ENCODE data around the gene SLC24A2.
"Not testable (repeated sequence)": the region's sequence is repeated elsewhere in the genome, so short reads cannot be mapped to it uniquely, and the experiment has no call there.

The SLC24A2 gene

DNA sequence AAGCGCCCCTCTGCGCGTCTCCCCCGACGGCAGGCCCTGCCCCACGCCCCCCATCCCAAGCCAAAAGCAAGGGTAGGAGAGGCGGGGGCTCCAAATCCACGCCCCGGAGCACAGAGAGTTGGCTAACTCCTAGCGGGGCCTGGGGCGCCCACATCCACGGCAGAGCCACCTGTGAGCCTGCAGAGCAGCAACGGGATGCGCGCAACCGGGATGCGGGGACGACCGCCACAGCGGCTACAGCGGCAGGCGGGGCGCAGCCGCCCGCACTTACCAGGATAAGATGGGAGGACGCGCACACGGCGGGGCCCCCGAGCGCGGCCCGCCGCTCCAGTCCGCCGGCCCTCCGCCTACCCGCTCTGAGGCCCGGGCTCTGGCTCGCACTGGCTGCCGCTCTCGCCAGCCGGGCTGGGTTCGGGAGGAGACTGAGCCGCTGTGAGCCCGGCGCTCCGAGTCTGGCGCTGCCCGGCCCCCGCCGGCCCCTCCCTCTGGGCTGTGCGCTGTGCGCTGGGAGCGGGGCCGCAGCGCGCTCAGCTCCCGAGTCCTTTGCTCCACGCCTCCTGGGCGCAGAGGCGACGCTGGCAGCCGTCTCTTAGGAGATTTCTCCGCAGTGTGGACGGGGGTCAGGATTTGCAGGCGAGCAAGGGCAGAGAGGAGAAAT, at the start of gene SLC24A2:
SLC24A2 (minus strand) TSS at position 424 of the 658 bp plus-strand sequence.
- DNase-seq (ENCODE audit: low read depth) = no peak

DNA sequence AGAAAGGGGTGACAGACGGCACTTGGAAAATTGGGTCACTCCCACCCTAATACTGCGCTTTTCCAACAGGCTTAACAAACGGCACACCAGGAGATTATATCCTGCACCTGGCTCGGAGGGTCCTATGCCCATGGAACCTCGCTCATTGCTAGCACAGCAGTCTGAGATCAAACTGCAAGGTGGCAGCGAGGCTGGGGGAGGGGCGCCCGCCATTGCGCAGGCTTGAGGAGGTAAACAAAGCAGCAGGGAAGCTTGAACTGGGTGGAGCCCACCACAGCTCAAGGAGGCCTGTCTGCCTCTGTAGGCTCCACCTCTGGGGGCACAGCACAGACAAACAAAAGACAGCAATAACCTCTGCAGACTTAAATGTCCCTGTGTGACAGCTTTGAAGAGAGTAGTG, 44.5 kb upstream of the SLC24A2 start:
- not testable (repeated sequence) for DNase-seq (ENCODE audit: low read depth)

DNA sequence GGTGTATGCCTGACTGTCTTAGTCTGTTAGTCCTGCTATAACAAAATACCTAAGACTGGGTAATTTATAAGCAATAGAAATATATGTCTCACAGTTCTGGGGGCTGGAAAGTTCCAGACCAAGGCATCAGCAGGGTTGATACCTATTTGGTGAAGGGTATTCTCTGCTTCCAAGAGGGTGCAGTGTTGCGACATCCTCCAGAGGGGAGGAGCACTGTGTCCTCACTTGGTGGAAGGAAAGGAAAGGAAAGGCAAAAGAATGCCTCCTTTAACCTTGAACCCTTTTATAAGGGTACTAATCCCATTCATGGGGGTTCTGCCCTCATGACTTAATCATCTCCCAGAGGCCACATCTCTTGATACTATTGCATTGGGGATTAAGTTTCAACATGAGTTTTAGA, 42.0 kb upstream of the SLC24A2 start:
- no peak for DNase-seq (ENCODE audit: low read depth)

DNA sequence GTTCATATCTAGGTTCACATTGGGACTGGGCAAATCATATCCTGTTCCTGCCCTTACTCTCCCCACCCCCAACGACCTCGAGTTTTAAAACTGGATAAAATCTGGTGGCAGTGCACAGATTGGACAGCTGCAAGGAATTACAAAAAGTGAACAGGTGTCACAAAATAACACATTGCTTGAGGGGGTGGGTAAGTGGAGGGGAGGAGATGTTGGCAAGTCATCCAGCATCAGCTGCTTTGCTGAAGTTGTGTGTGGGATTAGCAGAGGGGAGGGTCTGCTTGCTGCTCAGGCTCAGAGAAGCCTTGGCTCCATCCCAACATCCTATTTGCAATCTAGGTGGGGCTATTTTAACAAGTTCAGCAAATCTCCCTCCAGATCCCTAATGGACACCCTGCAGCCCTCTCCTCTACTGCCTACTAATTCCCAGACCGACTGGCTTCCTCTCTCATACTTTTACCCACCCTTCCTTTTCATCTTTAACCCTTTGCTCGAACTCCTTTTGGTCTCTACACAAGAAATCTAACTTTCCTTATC, 39.8 kb upstream of the SLC24A2 start:
- no peak for DNase-seq (ENCODE audit: low read depth)

DNA sequence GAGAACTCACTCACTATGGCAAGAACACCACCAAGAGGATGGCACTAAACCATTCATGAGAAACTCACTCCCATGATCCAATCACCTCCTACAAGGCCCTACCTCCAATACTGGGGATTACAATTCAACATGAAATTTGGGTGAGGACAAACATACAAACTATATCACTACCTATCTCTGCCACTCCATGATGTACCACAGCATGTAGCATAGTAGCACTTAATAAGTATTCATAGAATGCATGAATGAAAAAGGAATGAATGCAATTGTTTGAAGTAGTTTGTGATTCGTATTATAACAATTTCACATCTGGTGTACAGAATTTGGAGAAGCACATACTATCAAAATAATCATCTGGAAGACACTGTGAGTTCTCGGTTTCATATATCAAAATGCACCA, 27.9 kb upstream of the SLC24A2 start:
- DNase-seq (ENCODE audit: low read depth) = no peak

DNA sequence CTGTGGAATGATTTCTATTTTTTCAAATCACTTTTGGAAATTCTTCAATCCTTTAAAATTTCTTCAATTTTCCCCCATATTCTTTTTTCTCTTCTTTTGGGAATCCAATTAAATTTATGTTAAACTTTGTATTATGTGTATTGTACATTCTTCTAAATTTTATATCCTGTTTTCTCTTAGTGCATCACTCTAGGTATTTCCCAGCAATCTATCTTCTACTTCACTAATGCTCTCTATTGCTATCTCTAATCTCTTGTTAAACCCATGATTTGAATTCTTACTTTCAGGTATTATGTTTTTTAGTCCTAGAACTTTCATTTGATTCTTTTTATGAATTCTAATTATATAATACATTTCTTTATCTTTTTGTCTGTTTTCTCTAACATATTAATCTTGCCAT, 23.4 kb upstream of the SLC24A2 start:
- DNase-seq (ENCODE audit: low read depth) = no peak

DNA sequence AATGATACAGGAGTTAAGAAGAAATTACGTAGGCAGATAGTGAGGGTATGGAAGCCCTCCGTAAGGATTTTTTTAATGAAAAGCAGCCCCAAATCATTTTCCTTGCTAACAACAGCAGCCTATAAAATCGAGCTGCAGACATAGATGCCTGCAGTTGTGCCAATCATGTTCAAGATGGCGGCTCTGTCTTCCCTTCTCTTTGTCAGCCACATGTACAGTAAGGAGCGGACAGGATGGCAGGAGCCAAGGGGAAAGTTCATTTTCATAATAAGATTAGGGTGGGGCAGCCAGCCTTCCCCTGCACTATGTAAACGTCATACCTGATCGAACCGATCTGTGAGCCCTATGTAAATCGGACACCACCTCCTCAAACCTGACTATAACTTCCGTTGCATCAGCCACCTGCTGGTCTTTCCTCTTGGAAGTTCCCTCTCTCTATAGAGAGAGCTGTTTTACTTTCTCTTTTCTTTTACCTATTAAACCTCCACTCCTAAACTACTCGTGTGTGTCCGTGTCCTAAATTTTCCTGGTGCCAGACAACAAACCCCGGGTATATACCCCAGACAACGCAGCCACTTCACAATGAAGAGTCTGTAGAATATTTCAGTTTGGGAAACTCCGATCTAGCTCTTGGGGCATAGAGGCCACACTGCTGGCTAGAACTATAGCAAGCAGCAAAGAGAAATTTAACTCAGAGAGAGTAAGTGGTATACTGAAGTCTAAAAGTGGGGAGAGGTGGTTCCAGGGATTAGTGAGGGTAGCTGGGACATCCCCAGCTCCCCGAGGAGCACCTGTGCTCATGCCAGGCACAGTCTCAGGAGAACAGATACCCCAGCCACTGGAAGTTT, 20.8 kb upstream of the SLC24A2 start:
- DNase-seq (ENCODE audit: low read depth) = no peak

DNA sequence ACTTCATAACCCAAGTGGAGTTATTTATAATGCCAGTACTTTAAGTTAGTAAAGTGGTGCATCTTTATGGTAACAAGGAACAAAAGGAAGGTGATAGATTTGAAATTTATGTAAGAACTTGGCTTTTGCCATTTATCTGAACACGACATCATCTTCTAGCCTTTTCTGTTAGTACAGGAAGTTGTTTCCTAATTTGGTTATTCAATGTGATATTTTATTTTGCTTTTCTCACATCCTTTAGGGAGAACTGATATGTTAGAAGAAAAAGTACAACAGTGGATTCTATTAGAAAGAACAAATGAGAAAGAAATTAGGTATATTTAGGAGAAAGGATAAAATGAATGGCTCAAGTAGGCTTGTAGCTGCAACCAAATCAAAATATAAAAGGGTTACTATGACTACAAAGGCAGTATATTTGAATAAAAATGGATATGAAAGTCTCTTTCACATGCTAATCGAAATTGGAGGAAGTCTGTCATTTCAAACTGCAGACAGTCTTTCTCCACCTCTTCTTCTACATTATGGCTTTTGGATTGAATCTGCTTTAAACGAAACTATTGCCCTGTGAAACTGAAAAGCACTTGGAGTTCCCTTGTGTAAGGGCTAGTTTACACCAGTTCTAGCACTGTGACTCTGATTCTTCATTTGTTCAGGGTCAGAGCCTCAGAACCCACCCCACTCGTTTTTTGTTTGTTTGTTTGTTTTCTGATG, 18.5 kb upstream of the SLC24A2 start:
- no peak for DNase-seq (ENCODE audit: low read depth)

DNA sequence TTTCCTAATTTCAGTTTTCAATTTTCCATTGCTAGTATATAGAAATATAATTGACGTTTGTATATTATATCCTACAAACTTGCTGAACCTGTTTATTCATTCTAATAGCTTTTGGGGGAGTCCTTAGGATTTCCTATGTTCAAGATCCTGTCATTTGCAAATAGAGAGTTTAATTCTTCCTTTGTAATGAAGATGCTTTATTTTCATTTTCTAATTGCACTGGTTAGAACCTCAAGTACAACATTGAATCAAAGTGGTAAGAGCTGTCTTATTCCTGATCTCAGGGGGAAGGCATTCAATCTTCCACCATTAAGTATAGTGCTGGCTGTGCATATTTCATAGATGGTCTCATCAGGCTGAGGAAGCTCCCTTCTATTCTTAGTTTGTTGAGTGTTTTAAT, 15.6 kb upstream of the SLC24A2 start:
- DNase-seq (ENCODE audit: low read depth) = no peak

DNA sequence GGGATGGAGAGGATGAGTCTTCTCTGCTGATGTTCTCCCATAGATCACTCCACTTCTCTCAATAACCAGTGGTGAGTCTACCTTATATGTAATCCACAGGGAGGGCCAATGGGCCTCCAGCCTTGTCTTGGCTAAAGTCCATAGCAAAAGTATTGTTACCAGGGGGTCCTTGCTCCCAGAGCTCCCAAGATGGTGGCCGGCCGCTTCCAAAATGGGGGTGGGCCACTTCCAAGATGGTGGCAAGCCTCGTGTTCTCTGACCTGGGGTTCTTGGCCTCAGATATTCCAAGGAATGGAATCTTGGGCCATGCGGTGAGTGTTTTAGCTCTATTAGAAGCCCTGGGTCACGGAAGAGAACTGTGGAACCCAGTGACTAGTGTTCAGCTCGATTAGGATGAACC, 12.0 kb upstream of the SLC24A2 start:
- no peak for DNase-seq (ENCODE audit: low read depth)

DNA sequence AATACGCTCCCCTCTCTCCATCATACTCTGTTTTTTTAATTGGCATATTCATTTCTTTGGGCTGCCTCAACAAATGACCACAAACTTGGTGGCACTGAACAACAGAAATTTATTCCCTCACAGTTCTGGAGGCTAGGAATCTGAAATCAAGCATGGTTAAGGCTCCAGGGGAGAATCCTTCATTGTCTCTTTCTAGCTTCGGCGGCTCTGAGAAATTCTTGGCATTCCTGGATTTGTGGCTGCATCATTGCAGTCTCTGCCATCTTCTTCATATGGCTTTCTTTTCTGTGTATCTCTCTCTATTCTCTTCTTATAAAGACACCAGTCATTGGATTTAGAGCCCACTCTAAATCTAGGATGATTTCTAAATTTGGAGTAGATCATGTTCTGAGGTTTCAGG, 10.9 kb upstream of the SLC24A2 start:
- no peak for DNase-seq (ENCODE audit: low read depth)

DNA sequence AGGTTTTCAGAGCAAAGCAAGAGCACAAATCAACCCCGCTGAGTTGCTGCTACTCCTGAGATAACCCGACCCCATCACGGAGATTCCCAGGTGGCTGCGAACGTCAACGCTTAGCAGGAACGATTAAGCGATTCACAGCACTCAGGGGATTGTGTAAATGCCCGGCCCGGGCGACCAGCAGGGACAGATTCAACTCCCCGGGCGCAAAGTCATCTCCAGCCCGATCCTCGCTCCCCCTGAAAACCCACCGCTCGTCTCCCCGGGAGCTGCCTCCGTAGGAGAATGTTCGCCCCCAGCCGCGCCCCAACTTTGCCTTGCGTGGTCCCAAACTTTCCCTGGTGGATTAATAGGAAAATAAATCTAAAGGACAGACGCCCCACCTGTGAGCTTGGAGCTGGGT, 685 bp downstream of the SLC24A2 start:
- DNase-seq (ENCODE audit: low read depth) = no peak

DNA sequence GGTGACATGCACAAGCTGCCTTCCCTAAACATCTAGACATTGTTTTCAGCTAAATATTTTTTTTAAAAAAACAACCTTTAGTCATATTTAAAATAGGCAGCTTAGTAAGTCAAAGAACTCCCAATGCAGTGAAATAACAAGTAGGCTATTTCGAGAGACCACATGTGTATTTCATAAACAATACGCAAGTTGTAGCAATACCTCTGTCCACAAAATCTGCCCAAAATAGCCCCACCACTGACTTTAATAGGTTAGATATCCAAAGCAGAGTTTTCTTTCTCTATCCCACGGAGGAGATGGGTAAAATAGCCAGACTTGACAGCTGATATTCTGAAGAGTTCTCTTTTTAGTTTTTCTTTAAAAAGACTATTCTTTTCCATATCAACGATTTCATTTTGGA, 1.2 kb downstream of the SLC24A2 start:
- no peak for DNase-seq (ENCODE audit: low read depth)

DNA sequence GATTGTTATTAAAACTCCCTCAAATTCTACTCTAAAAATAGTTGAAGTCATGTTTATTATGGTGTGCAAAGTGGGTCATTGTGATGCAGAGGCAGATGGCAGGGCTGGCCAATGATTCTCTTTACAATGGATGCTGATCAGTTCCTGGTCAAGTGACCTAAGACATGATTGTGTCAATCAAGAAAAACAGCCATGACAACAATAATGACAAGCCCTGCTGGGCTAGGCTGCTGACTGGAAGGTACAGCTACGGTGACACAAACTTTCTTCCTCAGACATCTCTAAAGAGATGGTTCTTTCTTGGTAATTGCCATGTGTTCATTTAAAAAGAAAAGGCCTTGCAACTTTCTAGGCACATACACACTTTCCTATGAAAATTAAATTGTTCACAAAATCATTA, 3.6 kb downstream of the SLC24A2 start:
- no peak for DNase-seq (ENCODE audit: low read depth)

DNA sequence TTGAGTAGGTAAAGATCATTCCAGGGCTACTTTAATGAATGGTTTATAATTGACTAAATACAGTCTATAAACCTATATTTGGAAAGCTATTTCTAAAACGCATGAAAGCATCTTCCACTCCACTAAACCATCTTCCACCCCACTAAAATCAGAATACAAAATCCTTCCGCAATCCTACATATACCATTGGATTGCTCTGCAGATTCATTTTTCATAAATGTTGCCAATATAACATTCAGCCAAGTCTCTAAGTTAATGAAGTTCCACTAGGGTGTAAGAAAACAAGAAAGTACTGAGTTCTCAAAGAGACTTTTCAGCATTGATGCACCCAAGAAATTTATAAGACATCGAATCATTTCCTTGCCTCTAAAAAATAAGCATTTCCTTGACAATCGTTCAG, 4.7 kb downstream of the SLC24A2 start:
- no peak for DNase-seq (ENCODE audit: low read depth)

DNA sequence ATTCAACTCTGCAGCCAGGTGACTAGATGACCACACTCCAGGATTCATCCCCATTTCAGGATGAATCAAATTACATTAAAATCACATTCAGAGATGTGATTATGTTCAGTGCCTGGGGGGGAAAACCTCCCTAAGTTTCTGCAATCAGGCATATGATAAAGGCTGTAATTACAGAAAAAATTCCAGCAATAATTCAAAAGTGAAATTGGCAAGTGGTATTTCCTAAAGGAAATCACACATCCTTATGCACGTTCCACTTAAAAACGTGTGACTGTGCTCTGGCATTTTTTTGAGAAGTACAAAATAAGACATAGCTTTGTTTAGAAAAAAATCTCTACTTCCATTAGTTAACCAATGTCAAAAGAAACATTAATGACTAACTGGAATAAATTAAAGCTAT, 5.3 kb downstream of the SLC24A2 start:
- DNase-seq (ENCODE audit: low read depth) = no peak

DNA sequence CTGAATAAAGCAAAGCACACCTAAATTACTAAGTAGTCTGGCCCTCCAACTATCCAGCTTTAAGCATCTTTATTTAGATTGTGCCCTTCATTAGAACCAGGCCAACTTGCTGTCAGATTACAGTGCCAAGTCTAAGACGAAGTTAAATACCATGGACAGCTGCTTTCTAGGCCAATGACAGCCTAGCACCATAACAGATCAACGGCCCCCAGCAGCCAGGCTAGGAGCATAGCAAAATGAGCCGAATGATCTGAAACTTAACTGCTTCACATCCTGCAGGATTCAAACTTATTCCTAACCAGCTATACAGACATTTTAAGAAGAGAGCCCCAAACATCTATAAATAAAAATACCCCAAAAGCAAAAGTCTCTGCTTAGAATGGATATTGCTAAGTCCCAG, 6.8 kb downstream of the SLC24A2 start:
- no peak for DNase-seq (ENCODE audit: low read depth)

DNA sequence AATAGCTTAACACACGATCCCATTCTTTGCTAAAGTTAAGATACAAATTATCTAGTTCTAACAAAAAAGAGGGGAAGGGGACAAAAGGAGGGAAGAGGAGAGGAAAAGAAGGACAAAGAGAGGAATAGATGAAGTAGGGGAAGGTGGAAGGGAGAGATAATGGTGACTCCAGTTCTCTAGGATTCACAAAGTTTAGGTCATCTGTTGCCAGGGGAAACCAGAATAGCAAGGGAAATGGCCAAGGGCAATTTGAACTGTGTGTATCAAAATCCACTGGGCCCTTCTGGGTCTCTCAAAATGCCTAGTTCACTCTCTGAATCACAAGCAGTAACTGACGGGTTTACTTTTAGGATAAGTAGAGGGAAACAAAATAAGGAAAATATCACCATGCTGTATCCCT, 7.6 kb downstream of the SLC24A2 start:
- DNase-seq (ENCODE audit: low read depth) = no peak

DNA sequence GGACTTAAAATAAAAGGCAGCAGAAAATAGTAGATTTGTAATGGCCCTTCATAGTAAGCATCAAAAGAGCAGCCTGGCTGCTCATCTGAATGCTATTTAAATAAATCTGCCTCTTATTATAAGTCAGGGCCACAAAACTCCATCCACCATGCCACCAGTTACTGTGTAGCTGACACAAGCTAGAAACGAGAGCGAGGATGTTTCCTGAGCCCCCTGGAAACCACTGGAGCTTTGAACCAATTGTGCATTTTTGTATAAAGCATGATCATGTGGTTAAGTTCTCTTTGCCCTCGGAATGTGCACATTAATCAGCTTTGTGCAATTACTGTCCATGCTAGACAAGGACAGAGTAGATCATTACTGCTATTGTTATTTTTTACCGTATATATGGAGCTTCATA, 17.4 kb downstream of the SLC24A2 start:
- DNase-seq (ENCODE audit: low read depth) = no peak

DNA sequence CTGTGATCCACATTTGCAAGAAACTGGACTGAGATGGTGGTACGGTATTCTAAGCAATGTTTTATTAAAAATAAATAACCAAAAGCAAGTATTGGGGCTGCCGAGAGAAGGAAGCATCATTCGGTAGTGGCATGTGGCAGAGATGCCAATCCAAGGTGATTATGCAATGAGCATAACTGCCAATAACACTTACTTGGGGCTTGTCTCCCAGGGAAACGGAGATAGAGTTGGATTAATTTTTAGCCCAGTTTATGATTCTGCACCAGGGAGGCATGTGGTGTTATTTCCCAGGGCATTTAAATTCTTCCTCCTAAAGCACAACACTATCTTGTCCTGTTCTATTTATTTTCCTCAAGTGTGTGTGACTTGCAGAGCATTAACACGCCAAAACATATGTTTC, 17.9 kb downstream of the SLC24A2 start:
- no peak for DNase-seq (ENCODE audit: low read depth)

DNA sequence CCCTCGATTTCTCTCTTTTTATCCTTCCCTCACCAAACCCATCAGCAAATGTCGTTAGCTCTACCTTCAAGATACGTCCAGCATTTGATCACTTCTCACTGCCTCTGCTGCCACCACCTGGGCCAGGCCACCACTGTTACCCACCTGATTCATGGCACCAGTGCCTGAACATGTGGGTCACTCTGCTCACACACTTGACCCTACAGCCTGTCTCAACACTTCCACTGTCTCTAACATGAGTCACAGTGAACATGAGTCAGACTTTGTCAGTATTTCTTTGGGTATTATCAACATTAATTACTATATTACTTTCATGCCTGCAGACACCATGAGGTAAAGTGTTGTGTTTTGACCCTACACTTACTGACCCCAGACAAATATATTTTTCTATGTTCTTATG, 19.6 kb downstream of the SLC24A2 start:
- DNase-seq (ENCODE audit: low read depth) = no peak

DNA sequence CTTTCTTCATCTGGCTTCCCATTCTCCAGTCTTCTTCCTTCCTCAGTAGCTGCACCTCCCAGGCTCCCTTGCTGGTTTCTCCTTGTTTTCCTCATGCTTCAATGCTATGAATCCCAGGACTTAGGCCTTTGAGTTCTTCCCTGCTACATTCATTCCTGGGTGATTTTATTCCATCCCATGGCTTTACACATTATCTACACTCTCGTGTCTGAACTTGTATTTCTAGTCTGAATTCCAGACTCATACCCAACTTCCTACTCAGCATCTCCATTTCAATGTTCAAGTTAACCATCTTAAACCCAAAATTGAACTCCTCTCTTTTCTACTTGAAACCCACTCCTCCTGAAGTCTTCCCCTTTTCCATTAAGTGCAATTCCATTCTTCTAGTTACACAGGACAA, 20.0 kb downstream of the SLC24A2 start:
- DNase-seq (ENCODE audit: low read depth) = no peak

DNA sequence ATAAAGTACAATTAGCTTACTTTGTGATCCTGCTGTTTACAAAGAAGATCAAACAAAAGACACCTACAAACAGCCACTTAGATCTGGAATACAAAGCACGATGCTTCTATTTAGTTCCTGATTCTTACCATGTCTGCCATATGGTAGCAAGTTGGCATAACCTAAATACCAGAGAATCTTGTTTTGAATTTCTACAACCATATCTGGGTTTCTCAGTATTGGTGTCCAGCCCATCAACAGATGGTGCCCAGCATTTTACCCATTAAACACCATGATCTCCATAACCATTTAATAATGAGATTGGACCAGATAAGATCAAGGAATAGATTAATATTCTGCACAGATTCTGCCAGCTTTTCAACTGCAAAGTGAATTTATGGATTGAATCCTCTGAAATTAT, 29.8 kb downstream of the SLC24A2 start:
- no peak for DNase-seq (ENCODE audit: low read depth)

Measured in activated T-helper 9 cell treated with anti-CD3 and anti-CD28 coated beads, Interleukin-2, amount 50 U/mL, for 16 hours (primary cell).